ENCODE results near the gene RHNO1. TPM values are rescaled to one million over a fixed set of nuclear protein-coding genes. Genes with fewer than 3 reads are reported as not detected.

The RHNO1 gene
- total RNA-seq, 1 donor from 2014 or later = 2.9 TPM

GRCh38 chr12:2855546-2855945, 21.5 kb upstream of the RHNO1 start:
- Histone ChIP-seq H3K27me3 (no peaks in the 10 kb centered on the region), H3K4me3 (no peak overlapping the region), H3K4me1 (peaks cover 0 to 2% of the 10 kb centered on the region in 2 donors), H3K36me3 (no peaks in the 10 kb centered on the region), H3K9me3 (no peaks in the 10 kb centered on the region), H3K27ac (no peak overlapping the region)
- DNase-seq (ENCODE audit: low spot score in 2 of 2) = no peak
- intact Hi-C loops (cut with DNase I) = no loop called here
- no peak for TF ChIP-seq CTCF (IDR thresholded peaks at IDR 0.05)

- Histone ChIP-seq H3K4me1 (peaks cover 0 to 2% of the 10 kb centered on the region in 2 donors), H3K36me3 (no peaks in the 10 kb centered on the region), H3K9me3 (no peaks in the 10 kb centered on the region), H3K4me3 (no peak overlapping the region), H3K27me3 (no peaks in the 10 kb centered on the region), H3K27ac (no peak overlapping the region)
- intact Hi-C loops (cut with DNase I) = no loop called here
- DNase-seq (ENCODE audit: low spot score in 2 of 2) = no peak
- no peak for TF ChIP-seq CTCF (IDR thresholded peaks at IDR 0.05)
These were observed 21.0 kb upstream of the RHNO1 start for GRCh38 chr12:2856051-2856450.

GRCh38 chr12:2857021-2857431, 20.0 kb upstream of the RHNO1 start, which contains the start of gene TEX52:
TSS of gene TEX52 (minus strand) at chr12:2857039. CDS start at chr12:2857026, 13 bp downstream.
- intact Hi-C loops (cut with DNase I) = no loop called here
- no peak for TF ChIP-seq CTCF (IDR thresholded peaks at IDR 0.05)
- peaks cover 0 to 2% of the 10 kb centered on the region in 2 donors for H3K4me1 ChIP-seq
- no peak within 1 kb of the TSS for H3K4me3 ChIP-seq
- H3K9me3 ChIP-seq = no peaks in the 10 kb centered on the region
- no peak within 1 kb of the TSS for H3K27ac ChIP-seq
- DNase-seq (ENCODE audit: low spot score in 2 of 2) = no peak
- no peaks in the 10 kb centered on the region for H3K27me3 ChIP-seq
- no peaks in the 10 kb centered on the region for H3K36me3 ChIP-seq

DNA sequence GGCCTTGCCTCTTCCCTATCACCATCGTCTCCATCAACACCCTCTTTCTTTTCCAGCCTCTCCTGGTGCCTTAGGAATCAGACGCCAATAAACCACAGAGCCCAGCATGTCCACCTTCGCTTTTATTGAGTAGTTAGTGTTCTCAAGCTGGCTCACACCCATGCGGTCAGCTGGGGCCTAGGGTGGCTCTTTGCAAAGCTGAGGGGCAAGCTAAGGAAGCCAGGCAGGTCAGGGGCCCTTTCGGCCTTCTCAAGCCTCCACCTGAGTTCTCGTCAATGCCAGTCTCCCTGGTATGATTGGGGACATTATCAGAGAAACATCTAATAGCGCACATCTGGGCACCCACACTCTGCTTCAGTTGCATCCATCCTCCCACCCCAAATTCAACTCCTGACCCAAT, 19.4 kb upstream of the RHNO1 start:
- no peak overlapping the region for H3K27ac ChIP-seq
- no peak overlapping the region for H3K4me3 ChIP-seq
- no peaks in the 10 kb centered on the region for H3K27me3 ChIP-seq
- intact Hi-C loops (cut with DNase I) = no loop called here
- DNase-seq (ENCODE audit: low spot score in 2 of 2) = no peak
- no peak for TF ChIP-seq CTCF (IDR thresholded peaks at IDR 0.05)
- no peaks in the 10 kb centered on the region for H3K36me3 ChIP-seq
- H3K4me1 ChIP-seq = peaks cover 0 to 2% of the 10 kb centered on the region in 2 donors
- H3K9me3 ChIP-seq = no peaks in the 10 kb centered on the region

DNA sequence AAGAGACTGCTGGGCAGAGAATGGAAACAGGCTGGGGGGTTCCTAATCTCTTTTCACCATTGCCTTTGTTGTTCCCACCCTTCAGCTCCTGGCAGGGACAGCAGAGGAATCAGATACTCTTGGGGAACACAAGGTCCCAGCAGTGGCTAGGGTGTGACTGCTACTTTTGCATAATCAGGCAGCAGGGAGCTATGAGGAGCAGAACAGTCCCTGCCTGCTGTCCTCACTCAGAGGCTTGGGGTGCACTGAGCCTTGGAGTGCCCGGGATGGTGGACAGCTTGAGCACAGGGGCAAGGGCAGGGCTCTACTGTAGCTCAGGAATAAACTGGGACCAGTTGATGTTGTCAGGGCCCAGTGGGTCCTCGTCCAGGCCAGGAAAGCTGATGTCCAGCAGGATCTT, 18.7 kb upstream of the RHNO1 start:
- Histone ChIP-seq H3K4me3 (no peak overlapping the region), H3K9me3 (no peaks in the 10 kb centered on the region), H3K36me3 (no peaks in the 10 kb centered on the region), H3K4me1 (peaks cover 0 to 2% of the 10 kb centered on the region in 2 donors), H3K27ac (no peak overlapping the region), H3K27me3 (no peaks in the 10 kb centered on the region)
- no peak for TF ChIP-seq CTCF (IDR thresholded peaks at IDR 0.05)
- intact Hi-C loops (cut with DNase I) = no loop called here
- no peak for DNase-seq (ENCODE audit: low spot score in 2 of 2)

DNA sequence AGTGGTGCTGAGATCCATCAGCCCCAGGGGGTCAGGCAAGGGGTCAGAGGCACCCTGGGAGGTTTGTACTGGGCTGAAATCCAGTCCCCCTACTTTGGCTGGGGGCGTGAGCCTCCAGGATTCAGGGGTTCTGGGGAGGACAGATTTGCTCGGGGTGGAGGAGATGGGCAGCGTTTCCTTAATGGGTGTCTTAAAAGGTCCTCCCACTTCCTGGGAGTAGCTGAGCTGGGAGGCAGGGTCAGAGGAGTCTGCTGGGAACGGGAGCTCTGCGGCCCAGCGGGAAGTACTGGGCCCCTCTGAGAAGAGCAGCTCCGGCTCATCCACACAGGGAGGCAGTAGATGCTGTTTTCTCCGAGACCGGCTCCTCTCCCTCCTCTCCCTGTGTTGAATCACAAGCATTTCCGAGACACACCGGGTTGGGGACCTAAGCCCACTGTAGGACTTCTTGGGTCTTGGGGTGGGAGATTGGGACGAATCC, 18.0 kb upstream of the RHNO1 start:
- Histone ChIP-seq H3K36me3 (no peaks in the 10 kb centered on the region), H3K4me3 (no peak overlapping the region), H3K27me3 (no peaks in the 10 kb centered on the region), H3K27ac (no peak overlapping the region), H3K9me3 (no peaks in the 10 kb centered on the region), H3K4me1 (no peaks in the 10 kb centered on the region)
- no peak for DNase-seq (ENCODE audit: low spot score in 2 of 2)
- intact Hi-C loops (cut with DNase I) = no loop called here
- no peak for TF ChIP-seq CTCF (IDR thresholded peaks at IDR 0.05)
